Measurements from ENCODE around the gene SNX18. TPM values are rescaled to one million over a fixed set of nuclear protein-coding genes. Genes with fewer than 3 reads are reported as not detected.

Gene SNX18
- total RNA-seq, 1 donor from 2014 or later, result 30.6 TPM

- TF ChIP-seq CTCF (IDR thresholded peaks at IDR 0.05; ENCODE audit: insufficient read depth, low read length, poor library complexity, severe bottlenecking), result no peak
- Histone ChIP-seq H3K36me3 (ENCODE audit: control insufficient read depth, insufficient read depth, low read length) (no peaks in the 10 kb centered on the region), H3K27me3 (ENCODE audit: control insufficient read depth, insufficient read depth, low read length) (no peaks in the 10 kb centered on the region), H3K4me3 (ENCODE audit: low read depth, low read length) (no peak overlapping the region)
- no peak for DNase-seq (ENCODE audit: low read depth)
These were observed 38.6 kb downstream of the SNX18 start for GRCh38 chr5:54556141-54556540.

DNA sequence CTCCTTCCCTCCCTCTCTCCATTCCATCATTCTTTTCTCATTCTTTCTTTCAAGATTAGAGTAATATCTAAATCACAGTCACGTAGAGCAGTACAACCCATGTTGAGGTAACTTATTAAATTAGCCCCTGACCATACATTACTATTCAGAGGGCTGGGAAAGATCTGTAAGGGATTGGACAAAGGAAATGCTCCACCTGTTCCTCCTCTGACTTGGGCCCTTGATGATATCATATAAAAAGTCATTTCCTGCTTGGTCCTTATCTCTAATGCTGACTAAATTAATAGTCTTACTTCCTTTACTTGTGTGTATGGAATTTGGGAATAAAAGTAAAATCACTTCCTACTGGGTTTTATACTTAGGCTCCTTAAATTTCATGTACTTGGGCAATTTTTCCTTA, 40.8 kb downstream of the SNX18 start:
- H3K27me3 ChIP-seq (ENCODE audit: control insufficient read depth, insufficient read depth, low read length), result no peaks in the 10 kb centered on the region
- no peak for DNase-seq (ENCODE audit: low read depth)
- H3K36me3 ChIP-seq (ENCODE audit: control insufficient read depth, insufficient read depth, low read length), result no peaks in the 10 kb centered on the region
- H3K4me3 ChIP-seq (ENCODE audit: low read depth, low read length), result no peak overlapping the region
- no peak for TF ChIP-seq CTCF (IDR thresholded peaks at IDR 0.05; ENCODE audit: insufficient read depth, low read length, poor library complexity, severe bottlenecking)

- TF ChIP-seq CTCF (IDR thresholded peaks at IDR 0.05; ENCODE audit: insufficient read depth, low read length, poor library complexity, severe bottlenecking), result no peak
- H3K4me3 ChIP-seq (ENCODE audit: low read depth, low read length), result no peak overlapping the region
- no peaks in the 10 kb centered on the region for H3K36me3 ChIP-seq (ENCODE audit: control insufficient read depth, insufficient read depth, low read length)
- no peaks in the 10 kb centered on the region for H3K27me3 ChIP-seq (ENCODE audit: control insufficient read depth, insufficient read depth, low read length)
- no peak for DNase-seq (ENCODE audit: low read depth)
These were observed 44.1 kb downstream of the SNX18 start for GRCh38 chr5:54561651-54562050.

GRCh38 chr5:54563083-54563761, 45.7 kb downstream of the SNX18 start:
- Histone ChIP-seq H3K4me3 (ENCODE audit: low read depth, low read length) (no peak overlapping the region), H3K36me3 (ENCODE audit: control insufficient read depth, insufficient read depth, low read length) (no peaks in the 10 kb centered on the region), H3K27me3 (ENCODE audit: control insufficient read depth, insufficient read depth, low read length) (no peaks in the 10 kb centered on the region)
- TF ChIP-seq CTCF (IDR thresholded peaks at IDR 0.05; ENCODE audit: insufficient read depth, low read length, poor library complexity, severe bottlenecking), result no peak
- DNase-seq (ENCODE audit: low read depth), result no peak

GRCh38 chr5:54567996-54568395, 50.4 kb downstream of the SNX18 start:
- Histone ChIP-seq H3K4me3 (ENCODE audit: low read depth, low read length) (no peak overlapping the region), H3K27me3 (ENCODE audit: control insufficient read depth, insufficient read depth, low read length) (no peaks in the 10 kb centered on the region), H3K36me3 (ENCODE audit: control insufficient read depth, insufficient read depth, low read length) (no peaks in the 10 kb centered on the region)
- no peak for DNase-seq (ENCODE audit: low read depth)
- no peak for TF ChIP-seq CTCF (IDR thresholded peaks at IDR 0.05; ENCODE audit: insufficient read depth, low read length, poor library complexity, severe bottlenecking)

- Histone ChIP-seq H3K4me3 (ENCODE audit: low read depth, low read length) (no peak overlapping the region), H3K27me3 (ENCODE audit: control insufficient read depth, insufficient read depth, low read length) (no peaks in the 10 kb centered on the region), H3K36me3 (ENCODE audit: control insufficient read depth, insufficient read depth, low read length) (no peaks in the 10 kb centered on the region)
- DNase-seq (ENCODE audit: low read depth), result no peak
- TF ChIP-seq CTCF (IDR thresholded peaks at IDR 0.05; ENCODE audit: insufficient read depth, low read length, poor library complexity, severe bottlenecking), result no peak
These were observed 53.4 kb downstream of the SNX18 start for GRCh38 chr5:54570916-54571315.

All from kidney epithelial cell (primary cell).